Measurements from ENCODE around the gene ATPAF2.

The ATPAF2 gene

DNA sequence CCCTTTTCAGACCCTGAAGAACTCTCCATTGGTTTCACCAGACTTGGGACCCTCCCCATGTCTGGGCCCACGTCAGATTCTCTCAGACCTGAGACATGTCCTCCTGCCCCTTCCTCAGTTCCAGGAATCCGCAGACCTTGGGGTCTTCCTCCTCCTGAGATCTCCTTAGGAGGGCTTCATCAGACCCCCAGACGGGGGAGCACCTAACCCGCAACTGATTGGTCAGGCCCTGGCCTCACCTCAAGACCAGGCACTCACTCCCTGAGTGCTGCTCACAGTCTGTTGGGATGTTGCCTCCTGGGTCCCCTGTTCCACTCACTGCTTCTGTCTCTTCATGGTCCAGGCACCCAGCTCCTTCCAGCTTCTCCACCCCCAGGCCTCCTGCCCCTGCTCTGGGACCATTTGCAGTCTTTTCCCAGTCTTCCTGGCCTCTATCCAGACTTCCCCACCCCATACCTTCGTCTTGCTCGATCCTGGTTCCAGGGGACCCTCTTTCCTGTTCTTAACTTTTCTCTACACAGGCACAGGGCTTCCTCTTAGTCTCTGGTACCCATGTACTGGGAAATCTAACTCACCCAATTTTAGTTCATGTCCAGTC, 1.4 kb upstream of the ATPAF2 start:
- TF ChIP-seq, protein P1, sequence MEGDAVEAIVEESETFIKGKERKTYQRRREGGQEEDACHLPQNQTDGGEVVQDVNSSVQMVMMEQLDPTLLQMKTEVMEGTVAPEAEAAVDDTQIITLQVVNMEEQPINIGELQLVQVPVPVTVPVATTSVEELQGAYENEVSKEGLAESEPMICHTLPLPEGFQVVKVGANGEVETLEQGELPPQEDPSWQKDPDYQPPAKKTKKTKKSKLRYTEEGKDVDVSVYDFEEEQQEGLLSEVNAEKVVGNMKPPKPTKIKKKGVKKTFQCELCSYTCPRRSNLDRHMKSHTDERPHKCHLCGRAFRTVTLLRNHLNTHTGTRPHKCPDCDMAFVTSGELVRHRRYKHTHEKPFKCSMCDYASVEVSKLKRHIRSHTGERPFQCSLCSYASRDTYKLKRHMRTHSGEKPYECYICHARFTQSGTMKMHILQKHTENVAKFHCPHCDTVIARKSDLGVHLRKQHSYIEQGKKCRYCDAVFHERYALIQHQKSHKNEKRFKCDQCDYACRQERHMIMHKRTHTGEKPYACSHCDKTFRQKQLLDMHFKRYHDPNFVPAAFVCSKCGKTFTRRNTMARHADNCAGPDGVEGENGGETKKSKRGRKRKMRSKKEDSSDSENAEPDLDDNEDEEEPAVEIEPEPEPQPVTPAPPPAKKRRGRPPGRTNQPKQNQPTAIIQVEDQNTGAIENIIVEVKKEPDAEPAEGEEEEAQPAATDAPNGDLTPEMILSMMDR (IDR thresholded peaks at IDR 0.05; ENCODE audit: borderline replicate concordance, insufficient read depth, low read depth, low read length): no peak
- peak overlapping the region; percentile 93 for H3K4me3 ChIP-seq (ENCODE audit: low read depth, low read length)

DNA sequence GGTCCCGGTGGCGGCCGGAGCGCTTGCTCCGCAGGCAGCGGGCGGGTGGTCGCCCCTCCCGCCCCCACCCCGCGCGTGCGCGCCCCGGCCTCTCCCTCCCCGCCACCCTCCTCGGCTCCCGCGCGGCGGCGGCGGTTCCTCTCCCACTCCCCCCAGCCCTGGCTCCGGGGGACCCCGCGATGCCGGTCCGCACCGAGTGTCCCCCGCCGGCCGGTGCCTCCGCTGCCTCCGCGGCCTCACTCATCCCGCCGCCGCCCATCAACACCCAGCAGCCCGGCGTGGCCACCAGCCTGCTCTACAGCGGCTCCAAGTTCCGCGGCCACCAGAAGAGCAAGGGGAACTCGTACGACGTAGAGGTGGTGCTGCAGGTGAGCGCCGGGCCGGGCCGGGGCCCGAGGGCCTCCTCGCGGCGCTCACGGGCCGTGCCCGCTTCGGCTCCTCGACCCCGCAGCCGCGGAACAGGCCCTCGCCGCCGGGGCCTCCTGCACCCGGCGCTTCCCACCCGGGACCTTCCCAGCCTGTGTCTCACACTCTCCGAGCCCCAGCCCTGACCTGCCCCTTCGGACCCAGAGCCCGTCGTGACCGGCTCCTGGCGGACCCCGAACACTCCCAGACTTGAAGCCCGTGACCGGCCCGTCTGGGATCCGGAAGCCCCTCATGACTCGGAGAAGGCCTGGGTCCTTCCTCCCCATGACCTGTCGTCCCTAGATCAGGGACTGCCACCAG, 730 bp upstream of the ATPAF2 start:
- H3K4me3 ChIP-seq (ENCODE audit: low read depth, low read length): peak overlapping the region; percentile 93
- TF ChIP-seq, protein P1 (IDR thresholded peaks at IDR 0.05; ENCODE audit: borderline replicate concordance, insufficient read depth, low read depth, low read length): no peak

- TF ChIP-seq, protein P1 (IDR thresholded peaks at IDR 0.05; ENCODE audit: borderline replicate concordance, insufficient read depth, low read depth, low read length): no peak
- H3K4me3 ChIP-seq (ENCODE audit: low read depth, low read length): peak overlapping the region; percentile 93
Measured at GRCh38 chr17:18038149-18038850, 668 bp downstream of the ATPAF2 start.

GRCh38 chr17:18037486-18037885, 1.5 kb downstream of the ATPAF2 start:
- no peak overlapping the region for H3K4me3 ChIP-seq (ENCODE audit: low read depth, low read length)
- TF ChIP-seq, protein P1 (IDR thresholded peaks at IDR 0.05; ENCODE audit: borderline replicate concordance, insufficient read depth, low read depth, low read length): no peak

DNA sequence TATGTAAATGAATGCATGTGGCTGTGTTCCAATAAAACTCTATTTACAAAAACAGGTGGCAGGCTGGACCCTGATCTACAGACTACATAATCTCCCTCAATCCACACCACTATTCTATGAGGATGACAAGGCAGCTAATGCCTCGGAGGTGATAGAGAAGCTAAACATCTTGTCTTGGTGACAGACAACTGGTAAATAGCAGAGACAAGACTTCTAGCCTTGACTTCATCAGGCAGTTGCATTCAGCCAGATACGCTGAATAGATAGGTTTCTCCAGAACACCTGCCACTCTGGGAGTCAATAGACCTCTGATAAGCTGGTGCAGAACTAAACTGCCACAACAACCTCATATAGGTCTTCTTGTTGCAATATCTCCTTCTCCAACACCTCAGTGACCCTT, 3.3 kb downstream of the ATPAF2 start:
- TF ChIP-seq, protein P1 (IDR thresholded peaks at IDR 0.05; ENCODE audit: borderline replicate concordance, insufficient read depth, low read depth, low read length): no peak
- H3K4me3 ChIP-seq (ENCODE audit: low read depth, low read length): no peak overlapping the region

- TF ChIP-seq, protein P1 (IDR thresholded peaks at IDR 0.05; ENCODE audit: borderline replicate concordance, insufficient read depth, low read depth, low read length): peak; percentile 31; the same call in 1 of the 2 replicates
- no peak overlapping the region for H3K4me3 ChIP-seq (ENCODE audit: low read depth, low read length)
Measured at GRCh38 chr17:18033442-18034099, 5.4 kb downstream of the ATPAF2 start.

Measured in GM12875 (cell line).